K562 (cell line): ENCODE data around the gene INPP4B. TPM values are rescaled to one million over a fixed set of nuclear protein-coding genes. Genes with fewer than 3 reads are reported as not detected.

Source experiments
- ATAC-seq: fragments of 200-7000 bp; cut with Tn5 transposase; 3 replicates; pipeline ENCODE4 v1.9.1; 2020; ENCODE audit warnings: moderate library complexity
- BruUV-seq: library from RNA; stranded (reverse); fragments of 400-500 nt; replicated peaks from 2 replicates; lab custom pipeline; 2021; lab: Mats Ljungman, UMichigan
- CTCF ChIA-PET: fragments of 300-600 bp; formaldehyde crosslinking; extraction: SDS; loops from one replicate; lab custom pipeline; 2021; ENCODE audit warnings: low intra/inter-chr PET ratio; lab: Yijun Ruan, JAX
- POLR2A ChIA-PET: fragments of 300-600, 350-650 bp; sonication (Branson Sonifier 250); formaldehyde crosslinking; extraction: SDS; loops from one replicate; lab custom pipeline; 2021; ENCODE audit warnings: antibody characterized with exemption, inconsistent platforms; lab: Yijun Ruan, JAX
- DNase-seq, 4 experiments: peaks; one replicate each; pipeline versions ENCODE4 v3.0.0 to v3.0.0-alpha.2; 2011 to 2018; ENCODE audit warnings: low spot score in 3 of 4, mixed read lengths in 3 of 4; ENCODE audit errors: extremely low read depth in 1 of 4
- FAIRE-seq: peaks from 2 replicates; lab custom pipeline; 2011; peaks lifted over from hg19 to GRCh38; lab: Jason Lieb, UNC
- H2AFZ ChIP-seq: 2 replicates; pipeline ENCODE4 v1.6.0; 2011; ENCODE audit warnings: low read depth, low read length, control low read depth, inconsistent platforms
- H3K27ac ChIP-seq: fragments of 200-600 bp; 3 replicates; pipeline ENCODE4 v1.8.0; 2011; ENCODE audit warnings: low read depth, mild to moderate bottlenecking, control low read depth, inconsistent platforms, low read length, moderate library complexity, mixed read lengths; ENCODE audit errors: extremely low read depth
- H3K27me3 ChIP-seq, 2 experiments: fragments of 300-600 bp in 1 of 2; 2 replicates in 1 of 2; 3 replicates in 1 of 2; pipeline versions ENCODE4 v1.6.0 to v1.8.0; 2011; ENCODE audit warnings: inconsistent platforms in 2 of 2, low read length in 2 of 2, mild to moderate bottlenecking in 1 of 2, mixed read lengths in 1 of 2, moderate library complexity in 1 of 2; ENCODE audit not compliant: control insufficient read depth in 2 of 2, insufficient read depth in 2 of 2
- H3K36me3 ChIP-seq: fragments of 300-600 bp; 3 replicates; pipeline ENCODE4 v1.8.0; 2011; ENCODE audit warnings: mild to moderate bottlenecking, low read length, inconsistent platforms; ENCODE audit not compliant: control insufficient read depth, insufficient read depth
- H3K4me1 ChIP-seq, 2 experiments: fragments of 200-600 bp in 1 of 2; replicated peaks in 1 of 2; 2 replicates in 1 of 2; 3 replicates in 1 of 2; pipeline versions ENCODE4 v1.5.1 to v1.8.0; 2011; ENCODE audit warnings: inconsistent platforms in 2 of 2, low read length in 2 of 2, mild to moderate bottlenecking in 1 of 2, mixed read lengths in 1 of 2, moderate library complexity in 1 of 2; ENCODE audit not compliant: control insufficient read depth in 2 of 2, insufficient read depth in 2 of 2
- H3K4me2 ChIP-seq: 2 replicates; pipeline ENCODE4 v1.6.1; 2011; ENCODE audit warnings: low read length, control low read depth, inconsistent platforms, mixed read lengths; ENCODE audit not compliant: insufficient read depth
- H3K4me3 ChIP-seq: fragments of 200-600 bp; sonication (generic), shearing (Covaris generic); 2 replicates; pipeline ENCODE4 v1.5.1; 2016; ENCODE audit warnings: control low read depth, inconsistent platforms
- H3K79me2 ChIP-seq: fragments of 200-600 bp; 3 replicates; pipeline ENCODE4 v1.8.0; 2011; ENCODE audit warnings: low read length, inconsistent platforms; ENCODE audit not compliant: control insufficient read depth, insufficient read depth
- H3K9ac ChIP-seq, 2 experiments: 2 replicates each; pipeline versions ENCODE4 v1.6.0 to v1.6.1; 2011; ENCODE audit warnings: low read depth in 2 of 2, low read length in 2 of 2, control low read depth in 1 of 2, inconsistent platforms in 1 of 2, mild to moderate bottlenecking in 1 of 2, mixed read lengths in 1 of 2; ENCODE audit not compliant: insufficient read depth in 1 of 2
- H3K9me1 ChIP-seq: one replicate; pipeline ENCODE4 v1.6.0; 2011; ENCODE audit warnings: inconsistent platforms, mild to moderate bottlenecking, low read length, moderate library complexity; ENCODE audit not compliant: control insufficient read depth, insufficient read depth
- H3K9me3 ChIP-seq: replicated peaks from 2 replicates; pipeline ENCODE4 v1.5.1; 2011; ENCODE audit warnings: low read depth, low read length, inconsistent platforms; ENCODE audit not compliant: control insufficient read depth, insufficient read depth
- H4K20me1 ChIP-seq: replicated peaks from 2 replicates; pipeline ENCODE4 v1.6.1; 2011; ENCODE audit warnings: low read length, inconsistent platforms, mixed read lengths; ENCODE audit not compliant: control insufficient read depth, insufficient read depth
- ARID4B ChIP-seq: sonication (generic); formaldehyde crosslinking; IDR thresholded peaks from 2 replicates; pipeline ENCODE4 v1.8.0; 2022; ENCODE audit warnings: mild to moderate bottlenecking, missing genetic modification reagents
- CREB3 ChIP-seq: fragments of 450-650 bp; conservative IDR thresholded peaks from 2 replicates; pipeline ENCODE4 v1.6.1; 2016; ENCODE audit warnings: missing genetic modification characterization, low read depth, mild to moderate bottlenecking, missing compliant biosample characterization, moderate library complexity
- FOS ChIP-seq: IDR thresholded peaks from 3 replicates; pipeline ENCODE4 v1.6.1; 2011; ENCODE audit not compliant: insufficient read length; ENCODE audit errors: extremely low read depth
- HOMEZ ChIP-seq: fragments of 250-450 bp; sonication (Bioruptor Pico); IDR thresholded peaks from 2 replicates; pipeline ENCODE4 v1.4.0; 2020; ENCODE audit warnings: mild to moderate bottlenecking, moderate library complexity
- KAT2B ChIP-seq: IDR thresholded peaks from one replicate; pipeline ENCODE4 v1.6.1; 2012; ENCODE audit warnings: low read depth, mild to moderate bottlenecking, control low read depth, inconsistent platforms, low read length, moderate library complexity
- MCM7 ChIP-seq, 2 experiments: fragments of 450-650 bp; IDR thresholded peaks; 2 replicates each; pipeline ENCODE4 v1.6.1; 2016 to 2018
- PHF20 ChIP-seq: fragments of 450-650 bp; IDR thresholded peaks from 2 replicates; pipeline ENCODE4 v1.6.1; 2018; ENCODE audit not compliant: partially characterized antibody
- SMAD4 ChIP-seq: fragments of 250-450 bp; sonication (Bioruptor Pico); conservative IDR thresholded peaks from 2 replicates; pipeline ENCODE4 v1.8.0; 2021; ENCODE audit warnings: inconsistent platforms, mild to moderate bottlenecking, moderate library complexity
- THAP7 ChIP-seq: fragments of 250-450 bp; sonication (Bioruptor Pico); IDR thresholded peaks from 2 replicates; pipeline ENCODE4 v1.5.0; 2021
- ZBTB1 ChIP-seq: sonication (generic); formaldehyde crosslinking; IDR thresholded peaks from 2 replicates; pipeline ENCODE4 v1.8.1; 2023; ENCODE audit warnings: missing genetic modification reagents, low read depth, mild to moderate bottlenecking, borderline replicate concordance
- ZNF24 ChIP-seq: fragments of 450-650 bp; IDR thresholded peaks from 2 replicates; pipeline ENCODE4 v1.6.1; 2016
- ZNF449 ChIP-seq: fragments of 250-450 bp; sonication (Bioruptor Pico); IDR thresholded peaks from 2 replicates; pipeline ENCODE4 v1.8.0; 2022; ENCODE audit warnings: moderate library complexity, mild to moderate bottlenecking, inconsistent platforms
- ZNF717 ChIP-seq: fragments of 250-450 bp; sonication (Bioruptor Pico); IDR thresholded peaks from 2 replicates; pipeline ENCODE4 v1.5.0; 2021
- WGBS: fragments of 100-300 bp; shearing (Covaris generic); methylation state at CpG from one replicate; pipeline ENCODE4 v1.1.6; 2016; ENCODE audit warnings: low coverage, mixed read lengths; ENCODE audit not compliant: insufficient coverage; ENCODE audit errors: missing lambda C conversion rate; 5-methylcytosine and 5-hydroxymethylcytosine counted together
- in situ Hi-C: fragments of 300-500 bp; cut with MboI; formaldehyde crosslinking; loops from 4 replicates; pipeline ENCODE4 v1.15.0; 2018; ENCODE audit warnings: inconsistent platforms, mixed read lengths
- intact Hi-C: fragments of 100-400 bp; cut with micrococcal nuclease; formaldehyde crosslinking; loops from 2 replicates; pipeline ENCODE4 v1.14.2; 2022
- polyA plus RNA-seq, 8 experiments: library from polyadenylated mRNA; depleted of rRNA in 4 of 8; stranded (reverse) in 5 of 8; unstranded in 3 of 8; fragments of >200 nt; fragmentation: Nextera tagmentation in 2 of 8; fragmentation: Illumina TruSeq in 1 of 8; extraction: Ambion mirVana in 2 of 8; extraction: Trizol in 1 of 8; gene quantifications; 2 replicates each; pipeline versions ENCODE4 v1.2.1 to v1.2.3, GENCODE V29; 2011 to 2014; ENCODE audit warnings: inconsistent platforms in 1 of 8, missing spikeins in 1 of 8
- total RNA-seq, 7 experiments: library from RNA; depleted of rRNA in 6 of 7; stranded (reverse); fragments of >200 nt in 6 of 7; fragmentation: Illumina TruSeq in 2 of 7; extraction: Trizol in 2 of 7; gene quantifications; 2 replicates each; pipeline versions ENCODE4 v1.2.1 to v1.2.3, GENCODE V29; 2011 to 2021; ENCODE audit warnings: low replicate concordance in 1 of 7

INPP4B gene
- total and polyA plus RNA-seq, 9 of the 15 experiments (the other 6 are each of a cell fraction or from before 2014, with no cell fraction given), result 0.04 to 0.11 TPM; not detected in 7

- Histone ChIP-seq H3K27me3 (no peaks in the 10 kb centered on the region), H3K9ac (no peak overlapping the region), H3K9me3 (peaks cover 2% of the 10 kb centered on the region; the same call in 1 of the 2 replicates), H3K4me3 (no peak overlapping the region), H3K27ac (no peak overlapping the region), H4K20me1 (no peaks in the 10 kb centered on the region), H3K9me1 (no peaks in the 10 kb centered on the region), H2AFZ (no peak overlapping the region), H3K79me2 (no peaks in the 10 kb centered on the region), H3K36me3 (no peaks in the 10 kb centered on the region), H3K4me2 (no peak overlapping the region), H3K4me1 (no peaks in the 10 kb centered on the region)
- POLR2A ChIA-PET, result no interaction called here
- BruUV-seq, result no TSS peak
- intact Hi-C loops (no loop called here), in situ Hi-C loops (no loop called here)
- DNase-seq (no peak), ATAC-seq (no peak), FAIRE-seq (no peak)
- CTCF ChIA-PET, result no interaction called here
- WGBS, result 3% methylated on average over 4 of the region's 4 CpGs
- no peak for TF ChIP-seq SMAD4 (CRISPR knock-in tag)
- TF ChIP-seq KAT2B, result no peak
- no peak for TF ChIP-seq THAP7 (CRISPR knock-in tag)
- no peak for TF ChIP-seq PHF20
- no peak for TF ChIP-seq ZNF717
- no peak for TF ChIP-seq ARID4B (CRISPR knock-in tag)
- TF ChIP-seq MCM7 (IDR thresholded peaks at IDR 0.05), result no peak
- no peak for TF ChIP-seq ZNF449 (CRISPR knock-in tag)
- no peak for TF ChIP-seq HOMEZ (CRISPR knock-in tag)
- no peak for TF ChIP-seq ZNF24
- TF ChIP-seq CREB3, result no peak
- TF ChIP-seq FOS, result no peak
- TF ChIP-seq ZBTB1 (CRISPR knock-in tag), result no peak
Measured at GRCh38 chr4:142379277-142380051, 466.6 kb downstream of the INPP4B start.
